Hematopoietic multipotent progenitor cell treated with erythropoietin and hydrocortisone succinate and interleukin-3 and kit ligand, for 6 days (in vitro differentiated cells): ENCODE measurements around the gene MTOR.
A peak's percentile ranks its signal among the peaks of the same experiment; 100 is the strongest.
"Not testable (repeated sequence)": the region's sequence is repeated elsewhere in the genome, so short reads cannot be mapped to it uniquely, and the experiment has no call there.

ENCODE experiments used
- DNase-seq: peaks from one replicate; pipeline ENCODE4 v3.0.0-alpha.2; 2015

MTOR gene

DNA sequence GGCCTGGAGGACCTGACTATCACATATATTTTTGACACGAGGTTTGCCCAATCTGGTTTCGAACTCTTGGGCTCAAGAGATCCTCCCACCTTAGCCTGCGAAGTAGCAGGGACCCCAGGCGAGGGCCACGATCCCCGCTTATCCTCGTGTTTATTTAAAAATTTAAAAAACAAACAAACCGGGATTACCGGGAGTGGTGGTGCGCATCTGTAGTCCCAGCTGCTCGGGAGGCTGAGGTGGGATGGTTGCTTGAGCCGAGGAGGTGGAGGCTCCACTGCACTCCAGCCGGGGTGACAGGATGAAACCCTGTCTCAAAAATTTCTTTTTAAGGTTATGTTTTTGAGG lies 162.2 kb downstream of the MTOR start:
- no peak for DNase-seq

DNA sequence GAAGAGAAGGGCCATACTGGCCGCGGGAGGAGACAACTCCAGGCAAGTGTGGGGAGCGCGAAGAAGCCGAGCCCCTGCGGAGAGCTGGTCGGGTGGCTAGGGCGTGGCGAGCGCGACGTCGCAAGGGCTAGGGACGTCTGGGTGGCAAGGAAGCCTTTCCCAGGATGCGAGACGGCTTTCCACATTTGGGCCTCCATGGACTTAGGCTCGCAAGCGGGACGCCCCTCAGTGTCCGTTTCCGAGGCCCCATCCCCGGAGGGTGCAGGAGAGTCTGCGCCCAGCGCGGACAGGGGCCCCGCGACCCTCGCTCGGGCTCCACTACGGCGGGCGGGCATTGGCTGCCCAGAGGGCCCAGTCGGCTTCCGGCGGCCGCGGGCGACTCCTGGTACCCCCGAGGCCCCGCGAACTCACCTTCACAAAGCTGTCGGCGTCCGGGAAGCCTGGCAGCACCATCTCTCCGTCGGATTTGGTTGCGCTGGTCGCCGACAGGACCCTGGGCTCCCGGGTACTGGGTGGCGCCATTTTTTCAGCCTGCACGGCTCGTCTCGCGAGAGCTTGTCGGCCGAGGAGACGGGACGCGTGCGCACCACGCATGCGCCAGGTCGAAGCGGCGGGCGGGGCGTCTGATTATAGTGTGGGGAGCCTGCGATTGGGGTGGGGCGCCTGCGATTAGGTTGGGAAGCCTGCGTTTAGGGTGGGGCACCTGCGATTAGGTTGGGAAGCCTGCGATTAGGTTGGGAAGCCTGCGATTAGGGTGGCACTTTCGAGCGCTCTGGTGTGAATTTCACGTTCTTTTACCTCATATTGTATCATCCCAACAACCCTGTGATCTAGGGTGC lies 162.8 kb downstream of the MTOR start, which contains the start of gene EXOSC10:
TSS of gene EXOSC10 (minus strand) at position 560 of the 839 bp plus-strand sequence. CDS start at position 522, 38 bp downstream.
- peak; percentile 96 for DNase-seq

DNA sequence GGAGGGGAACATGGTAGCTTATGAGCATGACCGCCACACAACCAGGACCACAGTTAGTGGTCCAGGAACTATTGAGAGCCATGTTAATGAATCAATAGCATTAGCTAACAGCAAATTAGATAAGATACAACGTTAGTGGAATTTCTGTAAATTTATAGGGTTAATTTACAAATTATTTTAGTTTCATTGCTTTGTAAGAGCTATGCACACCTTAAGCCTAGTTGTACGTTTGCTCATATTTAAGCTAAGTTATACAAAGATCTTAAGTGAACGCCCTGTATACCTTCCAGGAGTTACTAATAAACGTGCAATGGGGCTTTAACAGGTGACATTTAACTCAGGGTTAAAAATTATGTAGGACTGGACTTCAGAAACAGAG lies 163.4 kb downstream of the MTOR start:
- no peak for DNase-seq

DNA sequence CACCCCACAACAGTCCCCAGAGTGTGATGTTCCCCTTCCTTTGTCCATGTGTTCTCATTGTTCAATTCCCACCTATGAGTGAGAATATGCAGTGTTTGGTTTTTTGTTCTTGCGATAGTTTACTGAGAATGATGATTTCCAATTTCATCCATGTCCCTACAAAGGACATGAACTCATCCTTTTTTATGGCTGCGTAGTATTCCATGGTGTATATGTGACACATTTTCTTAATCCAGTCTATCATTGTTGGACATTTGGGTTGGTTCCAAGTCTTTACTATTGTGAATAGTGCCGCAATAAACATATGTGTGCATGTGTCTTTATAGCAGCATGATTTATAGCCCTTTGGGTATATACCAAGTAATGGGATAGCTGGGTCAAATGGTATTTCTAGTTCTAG lies 178.6 kb downstream of the MTOR start:
- not testable (repeated sequence) for DNase-seq

DNA sequence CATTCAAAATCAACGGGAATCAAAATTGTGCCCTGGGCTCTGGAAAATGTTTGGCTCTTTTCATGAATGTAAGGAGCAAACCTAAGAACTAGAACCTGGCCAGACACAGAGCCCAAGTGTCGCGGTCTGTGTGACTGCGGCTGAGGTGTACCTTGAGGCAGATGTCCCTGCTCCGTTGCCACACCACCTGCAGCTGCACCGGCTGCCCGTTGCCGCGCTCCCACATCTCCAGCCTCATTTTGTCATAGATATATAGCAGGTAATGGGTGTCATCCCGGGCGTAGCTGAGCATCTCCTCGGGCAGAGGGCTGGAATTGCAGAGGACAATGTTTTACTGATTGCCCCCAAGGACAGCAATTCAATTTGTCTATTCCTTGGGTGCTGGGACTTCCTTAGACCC lies 181.4 kb downstream of the MTOR start:
- no peak for DNase-seq

DNA sequence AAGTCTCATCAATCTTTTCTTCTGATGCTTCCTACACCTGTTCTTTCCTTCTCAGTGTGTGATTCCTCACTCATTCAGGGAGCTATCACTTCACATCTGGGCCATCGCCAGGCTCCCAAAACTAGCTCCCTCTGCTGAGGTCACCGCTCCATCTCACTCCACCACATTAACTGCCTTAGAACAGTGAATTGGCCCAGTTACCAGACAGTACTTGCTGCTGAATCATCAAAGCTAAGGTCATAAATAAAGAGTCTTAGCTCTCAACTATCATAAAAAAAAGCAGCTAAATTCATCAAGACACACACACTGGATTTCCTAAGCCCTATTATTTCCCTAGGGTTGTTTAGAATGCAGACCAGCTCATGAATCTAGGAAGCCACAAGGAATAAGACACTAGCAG lies 183.7 kb downstream of the MTOR start:
- DNase-seq, result no peak

DNA sequence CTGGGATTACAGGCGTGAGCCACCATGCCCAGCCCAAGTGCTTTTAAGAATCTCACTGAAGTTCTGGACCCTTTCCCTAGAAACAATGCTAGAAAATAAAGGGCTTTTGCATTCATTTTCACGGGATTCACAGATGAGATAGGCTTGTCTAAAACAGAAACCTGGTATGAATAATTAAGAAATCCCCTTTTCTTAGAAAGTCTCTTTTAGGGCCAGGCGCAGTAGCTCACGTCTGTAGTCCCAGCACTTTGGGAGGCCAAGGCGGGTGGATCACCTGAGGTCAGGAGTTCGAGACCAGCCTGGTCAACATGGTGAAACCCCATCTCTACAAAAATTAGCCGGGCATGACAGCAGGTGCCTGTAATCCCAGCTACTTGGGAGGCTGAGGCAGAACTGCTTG lies 189.0 kb downstream of the MTOR start:
- DNase-seq, result not testable (repeated sequence)

DNA sequence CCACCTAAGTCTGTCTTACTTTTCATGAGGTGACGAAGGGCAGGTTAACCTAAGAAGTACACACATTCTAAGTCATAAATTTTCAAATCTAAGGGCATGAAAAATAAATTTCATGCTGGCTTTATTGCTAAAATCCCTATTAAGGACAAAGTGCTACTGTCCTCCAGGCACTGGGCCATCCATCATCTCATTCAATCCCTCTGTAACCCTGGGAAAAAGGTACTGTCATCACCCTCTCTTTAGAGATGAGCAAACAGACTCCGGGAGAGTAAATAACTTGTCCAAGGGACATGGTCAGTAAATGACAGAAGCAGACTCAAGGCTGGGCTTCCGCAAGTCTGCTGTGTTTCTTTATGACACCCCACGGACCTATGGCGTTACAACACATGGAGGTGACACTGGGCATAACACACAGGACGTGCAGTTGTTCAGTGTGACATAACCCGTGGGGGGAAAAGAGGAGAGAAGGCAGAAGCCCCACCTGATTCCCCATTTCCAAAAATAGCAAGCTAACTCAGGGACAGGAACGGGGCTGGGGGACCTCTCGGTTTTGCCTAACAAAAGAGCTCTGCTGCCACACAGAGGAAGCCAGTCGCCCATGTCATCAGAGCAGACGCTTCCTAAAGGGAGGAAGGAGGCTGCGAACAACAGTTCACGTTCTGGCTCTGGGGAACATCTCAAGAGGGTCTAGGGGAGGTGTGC lies 190.0 kb downstream of the MTOR start:
- DNase-seq, result no peak

DNA sequence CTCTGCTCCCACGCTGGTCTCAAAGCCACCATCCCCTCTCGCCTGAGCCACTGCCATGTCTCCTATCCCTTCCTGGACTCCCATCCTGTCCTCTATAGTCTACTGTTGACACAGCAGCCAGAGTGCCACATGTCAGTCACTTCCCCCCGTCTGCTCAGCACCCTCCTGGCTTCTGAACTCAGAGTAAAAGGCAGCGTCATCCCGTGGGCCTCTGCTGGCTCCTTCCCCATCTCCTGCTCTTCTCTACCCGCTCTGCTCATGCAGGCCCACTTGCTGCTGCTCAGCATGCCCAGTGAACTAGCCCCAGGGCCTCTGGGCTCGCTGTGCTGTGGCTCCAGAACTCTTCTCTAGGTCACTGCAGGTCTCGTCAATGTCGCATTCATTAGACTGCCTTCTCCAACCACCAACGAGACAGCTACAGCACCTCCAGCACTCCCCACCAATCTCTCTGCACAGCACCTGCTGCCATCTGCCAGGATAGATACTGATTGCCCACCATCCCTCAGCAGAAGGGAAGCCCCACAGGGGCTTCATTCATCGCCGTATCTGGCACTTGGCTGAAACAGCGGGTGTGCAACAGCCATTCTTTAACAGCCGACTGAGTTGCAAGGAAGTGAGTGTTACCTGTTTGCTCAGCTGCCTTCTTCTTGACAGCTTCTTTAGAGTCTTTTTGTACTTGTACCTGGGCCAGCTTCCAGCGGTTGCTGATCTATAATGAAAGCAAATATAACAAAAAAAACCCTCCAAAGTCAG lies 190.7 kb downstream of the MTOR start:
- DNase-seq, result no peak

DNA sequence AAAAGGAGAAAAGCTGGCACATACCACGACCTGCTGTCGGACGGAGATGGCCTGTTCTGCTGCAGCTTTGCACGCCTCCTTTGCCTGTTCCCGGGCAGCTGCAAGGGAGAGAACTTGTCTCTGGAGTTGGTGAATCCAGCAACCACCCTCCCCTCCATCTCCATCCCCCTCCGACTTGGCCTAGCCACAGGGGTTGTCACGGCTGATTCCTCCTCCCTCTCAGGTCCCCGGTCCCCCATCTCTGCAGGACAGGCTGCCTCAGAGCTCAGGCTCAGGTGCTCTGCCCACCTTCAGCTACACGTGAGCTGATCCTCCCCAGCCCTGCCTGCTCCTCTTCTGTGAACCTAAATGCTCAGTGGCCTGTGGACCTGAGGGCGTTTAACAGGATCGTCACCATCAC lies 191.5 kb downstream of the MTOR start:
- DNase-seq, result no peak

DNA sequence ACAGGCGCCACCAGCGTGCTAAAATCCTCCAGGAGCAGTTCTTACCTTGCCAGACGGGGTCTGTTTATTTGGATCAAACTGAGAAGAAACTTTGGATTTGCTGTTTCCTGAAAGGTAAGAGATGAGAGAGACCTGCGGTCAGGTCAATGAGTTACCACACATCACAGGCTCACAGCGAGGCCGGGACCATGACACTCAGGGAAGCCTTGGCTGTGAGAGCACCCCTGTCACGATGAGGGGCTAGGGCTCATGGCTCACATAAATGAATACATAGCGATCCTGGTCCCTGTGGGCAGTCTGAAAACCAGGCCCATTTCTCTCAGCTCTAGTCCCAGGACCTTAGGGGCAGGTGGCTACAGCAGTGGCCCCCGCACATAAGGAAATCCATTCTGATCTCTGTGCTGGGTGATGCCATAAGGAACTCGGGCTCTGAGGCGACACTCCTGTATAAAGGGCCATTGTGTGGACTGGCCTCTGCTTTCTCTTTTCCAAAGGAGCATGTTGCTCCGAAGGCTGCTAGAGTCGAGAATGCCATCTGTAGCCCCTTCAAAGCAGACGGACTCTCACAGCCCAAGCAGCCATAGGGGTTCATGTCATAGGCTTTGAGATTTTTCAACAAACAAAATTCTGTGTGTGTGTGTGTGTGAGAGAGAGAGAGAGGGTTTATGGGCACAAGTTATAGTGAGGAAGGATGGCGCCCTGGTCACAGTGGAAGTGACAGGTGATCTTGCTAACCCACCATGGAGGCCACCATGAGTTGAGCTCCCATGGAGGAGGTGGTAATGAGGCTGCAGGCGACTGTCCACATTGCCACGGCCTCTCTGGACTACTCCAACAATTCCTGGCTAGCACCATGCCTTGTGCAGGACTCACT lies 193.5 kb downstream of the MTOR start:
- no peak for DNase-seq

DNA sequence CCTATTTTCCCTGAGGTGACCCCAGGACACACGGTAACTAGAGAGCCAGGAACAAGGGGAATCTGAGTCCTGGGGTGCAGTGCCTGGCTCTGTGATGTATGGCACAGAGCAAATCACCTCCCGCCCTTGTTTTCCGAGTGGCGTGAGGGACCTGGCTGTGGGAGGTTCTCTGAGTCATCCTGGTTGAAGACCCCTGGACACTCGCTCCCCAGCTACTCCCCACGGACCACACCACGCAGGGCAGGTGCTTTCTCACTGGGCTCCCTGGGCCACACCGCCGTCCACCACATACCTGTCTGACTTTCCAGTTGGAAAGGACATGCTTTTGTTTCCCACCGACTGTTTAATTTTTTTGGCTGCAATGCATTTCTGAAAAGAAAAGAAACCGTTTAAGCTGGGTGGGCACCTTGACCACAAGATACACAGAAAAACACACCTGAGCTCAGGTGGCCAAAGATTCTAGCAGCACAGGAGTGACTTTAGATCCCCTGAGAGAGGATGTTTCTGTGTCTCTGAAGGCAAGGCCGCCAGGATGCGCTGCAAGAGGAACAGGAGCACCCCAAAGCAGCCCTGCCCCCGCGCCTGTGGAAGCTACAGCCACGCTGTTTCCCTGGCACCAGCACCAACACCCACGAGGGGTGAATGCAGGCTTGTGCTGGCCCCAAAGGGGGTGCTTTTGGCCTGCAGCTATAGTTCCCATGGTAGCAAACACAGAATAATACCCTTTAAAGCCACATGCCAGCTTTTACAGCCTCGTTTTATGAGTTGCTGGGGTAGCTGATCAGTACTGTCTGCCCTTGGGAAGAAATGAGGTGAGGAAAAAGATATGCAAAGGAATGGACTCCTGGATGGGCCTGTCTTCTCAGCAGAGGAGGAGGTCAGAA lies 194.4 kb downstream of the MTOR start:
- DNase-seq, result no peak

DNA sequence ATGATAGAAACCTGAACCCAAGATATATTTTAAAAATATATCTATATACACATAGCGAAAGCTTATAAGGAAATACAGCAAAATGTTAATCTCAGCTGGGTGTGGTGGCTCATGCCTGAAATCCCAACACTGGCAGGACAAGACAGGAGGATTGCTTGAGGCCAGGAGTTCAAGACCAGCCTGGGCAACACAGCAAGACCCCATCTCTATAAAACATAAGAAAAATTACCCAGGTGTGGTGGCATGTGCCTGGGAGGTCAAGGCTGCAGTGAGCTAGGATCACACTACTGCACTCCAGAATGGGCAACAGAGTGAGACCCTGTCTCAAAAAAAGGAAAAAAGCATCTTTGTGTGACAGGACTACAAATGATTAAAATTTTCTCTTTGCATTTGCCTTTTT lies 196.6 kb downstream of the MTOR start:
- DNase-seq, result no peak

DNA sequence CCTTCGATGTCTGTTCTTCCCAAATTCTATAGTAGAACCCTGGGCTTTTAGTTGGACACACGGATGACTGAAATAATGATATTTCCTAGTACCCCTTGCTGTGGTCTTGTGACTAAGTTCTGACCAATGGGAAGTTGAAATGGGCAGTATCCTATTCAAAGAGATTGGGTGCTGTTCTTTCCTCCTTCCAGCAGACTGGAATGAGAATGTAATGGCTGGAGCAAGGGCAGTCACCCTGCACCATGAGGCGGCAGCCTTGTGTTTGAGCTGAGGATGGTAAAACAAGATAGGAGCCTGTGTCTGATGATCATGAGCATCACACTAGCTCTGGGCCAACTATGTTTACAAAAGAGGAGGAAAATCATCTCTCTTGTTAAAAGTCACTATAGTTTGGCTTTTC lies 197.4 kb downstream of the MTOR start:
- no peak for DNase-seq

DNA sequence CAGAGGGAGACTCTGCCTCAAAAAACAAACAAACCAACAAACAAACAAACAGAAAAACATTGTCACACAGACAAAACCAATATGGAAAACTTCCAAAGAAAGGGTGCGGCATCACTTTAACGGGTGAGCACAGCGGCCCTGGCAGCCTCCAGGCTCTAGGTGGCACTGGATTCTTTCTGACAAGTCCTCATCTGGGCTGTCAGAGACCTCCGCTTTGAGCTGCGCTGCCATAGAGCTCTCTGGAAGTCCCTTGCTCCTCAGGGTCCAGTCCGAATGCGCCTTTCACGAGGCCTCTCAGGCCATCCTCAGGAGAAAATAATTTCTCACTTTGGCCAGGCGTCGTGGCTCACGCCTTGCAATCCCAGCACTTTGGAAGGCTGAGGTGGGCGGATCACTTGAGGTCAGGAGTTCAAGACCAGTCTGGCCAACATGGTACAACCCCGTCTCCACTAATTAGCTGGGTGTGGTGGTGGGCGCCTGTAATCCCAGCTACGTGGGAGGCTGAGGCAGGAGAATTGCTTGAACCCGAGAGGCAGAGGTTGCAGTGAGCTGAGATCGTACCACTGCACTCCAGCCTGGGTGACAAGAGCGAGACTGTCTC lies 198.3 kb downstream of the MTOR start:
- peak; percentile 67 for DNase-seq

DNA sequence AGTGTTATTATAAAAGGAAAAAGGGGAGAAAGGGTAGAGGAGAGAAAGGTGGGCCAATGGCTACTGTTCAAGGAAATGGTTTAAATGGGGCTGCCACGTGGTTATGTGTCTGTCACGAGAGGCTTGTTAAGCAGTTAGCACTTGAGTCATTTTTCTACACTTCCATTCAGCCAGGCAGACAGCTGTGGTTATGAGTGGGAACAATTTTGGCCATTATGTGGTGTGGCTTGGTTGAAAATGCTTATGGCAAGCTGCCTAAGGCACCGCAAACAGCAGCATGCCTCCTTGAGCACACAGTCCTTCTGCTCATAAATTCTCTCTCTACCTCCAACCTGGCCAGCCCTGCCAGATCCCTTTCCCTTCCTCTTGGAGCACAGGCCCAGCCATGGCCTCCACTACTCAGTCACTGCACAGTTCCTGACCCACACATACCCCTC lies 199.4 kb downstream of the MTOR start:
- DNase-seq, result peak; percentile 20

DNA sequence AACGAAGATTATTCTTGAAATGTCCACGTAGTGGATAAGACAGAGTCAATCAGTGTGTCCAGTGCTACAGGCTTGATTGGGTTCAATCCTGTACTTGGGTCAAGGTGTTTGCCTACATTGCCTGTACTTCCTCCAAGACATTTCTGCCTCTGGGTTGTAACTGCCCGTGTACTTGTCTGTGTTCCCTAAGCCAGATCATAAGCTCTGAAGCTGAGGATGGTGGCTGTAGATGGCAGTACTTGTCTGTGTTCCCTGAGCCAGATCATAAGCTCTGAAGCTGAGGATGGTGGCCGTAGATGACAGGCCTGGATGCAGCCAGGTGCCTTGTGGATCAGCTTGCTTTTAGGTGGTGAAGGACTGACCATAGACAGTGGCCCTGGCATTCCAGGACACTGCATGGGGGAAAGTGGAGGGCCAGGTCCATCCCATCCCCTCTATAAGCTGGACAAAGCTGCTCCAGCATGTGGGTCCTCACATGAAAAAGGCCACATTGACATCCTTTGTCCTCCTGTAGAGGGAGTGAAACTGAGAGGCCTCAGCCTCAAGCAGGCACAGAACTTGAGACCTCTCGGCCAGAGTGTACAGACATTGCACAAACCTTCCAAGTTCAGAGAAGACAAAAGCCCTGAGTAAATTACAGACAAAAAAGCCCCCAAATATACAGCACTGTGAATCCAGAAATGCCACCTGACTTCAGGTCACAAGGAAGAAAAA lies 200.5 kb downstream of the MTOR start:
- DNase-seq, result no peak

DNA sequence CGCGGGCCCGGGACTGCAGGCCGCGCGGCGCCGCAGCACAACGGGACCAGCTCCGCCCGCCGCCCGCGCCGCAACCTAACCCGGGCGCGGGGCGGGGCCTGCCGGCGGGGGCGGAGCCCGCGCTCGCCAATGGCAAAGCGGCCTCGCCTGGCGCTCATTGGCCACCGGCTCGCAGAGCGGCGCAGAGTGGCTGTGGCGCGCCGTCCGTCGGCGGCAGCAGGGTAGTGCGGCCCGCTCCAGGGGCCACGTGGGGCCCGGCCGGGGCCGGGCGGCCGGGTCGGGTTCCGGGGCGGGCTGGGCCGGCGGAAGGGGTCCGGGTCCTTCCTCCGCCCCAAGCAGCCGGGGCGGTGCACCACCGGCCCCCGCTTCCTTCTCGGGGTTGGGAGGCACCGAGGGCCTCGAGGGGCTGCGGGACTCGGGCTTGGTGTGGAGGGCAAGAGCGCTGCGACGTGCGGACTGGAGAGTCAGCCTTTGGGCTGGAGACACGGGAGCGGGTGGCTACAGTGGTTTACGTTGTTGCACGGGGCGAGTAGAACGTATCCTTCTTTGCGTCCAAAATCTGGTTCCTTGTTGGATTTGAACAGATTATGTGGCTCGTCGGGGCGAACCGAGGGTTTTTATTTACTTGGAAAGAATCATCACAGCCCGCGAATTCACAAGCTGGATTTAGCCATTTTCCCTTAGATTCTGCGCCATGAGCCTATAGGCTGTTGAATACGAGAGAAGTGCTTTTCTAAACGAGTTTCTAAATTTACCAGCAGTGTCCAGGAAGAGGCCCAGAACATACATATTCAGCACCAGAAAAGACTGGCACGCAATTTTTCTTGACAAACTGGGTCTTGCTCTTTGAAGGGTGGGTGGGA lies 202.2 kb downstream of the MTOR start, which contains the start of gene SRM:
TSS of gene SRM (minus strand) at position 51 of the 863 bp plus-strand sequence. CDS start 75 bp downstream, outside the sequence.
- DNase-seq, result peak; percentile 93
